Cerebellar nuclear complex (tissue), 1 donor: ENCODE data around the gene GSTT4.
"Not testable (repeated sequence)": the region's sequence is repeated elsewhere in the genome, so short reads cannot be mapped to it uniquely, and the experiment has no call there.

Experiments
- DNase-seq, 2 experiments: peaks; one replicate each; lab custom pipeline; 2025; lab: John Stamatoyannopoulos, UW

Gene GSTT4

DNA sequence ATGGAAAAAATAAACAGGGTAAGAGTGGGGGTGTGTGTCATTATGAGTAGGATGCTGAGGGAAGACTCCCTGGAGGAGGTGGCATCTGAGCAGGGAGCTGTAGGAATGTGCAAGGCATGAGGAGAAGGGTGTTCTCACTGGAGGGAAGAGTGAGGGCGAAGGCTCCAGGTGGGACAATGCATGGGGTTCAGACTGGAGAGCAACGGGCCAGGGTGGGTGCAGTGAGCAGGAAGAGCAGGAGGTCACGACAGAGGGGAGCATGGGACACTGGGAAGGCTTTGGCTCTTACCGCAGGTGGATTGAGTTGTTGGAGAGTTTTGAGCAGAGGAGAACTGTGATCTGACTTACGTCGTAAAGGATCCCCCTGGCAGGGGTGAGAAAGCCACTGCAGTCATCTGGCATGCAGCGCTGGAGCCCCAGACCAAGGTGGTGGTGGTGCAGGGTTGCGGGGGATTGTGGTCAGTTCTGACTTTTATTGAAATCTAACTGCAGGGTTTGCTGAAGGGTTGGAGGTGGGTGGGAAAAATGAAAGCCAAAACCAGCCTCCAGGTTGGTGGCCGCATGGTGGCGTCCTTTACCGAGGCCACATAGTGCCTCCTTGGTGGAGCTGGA, 52.4 kb downstream of the GSTT4 start:
- DNase-seq: not testable (repeated sequence)

DNA sequence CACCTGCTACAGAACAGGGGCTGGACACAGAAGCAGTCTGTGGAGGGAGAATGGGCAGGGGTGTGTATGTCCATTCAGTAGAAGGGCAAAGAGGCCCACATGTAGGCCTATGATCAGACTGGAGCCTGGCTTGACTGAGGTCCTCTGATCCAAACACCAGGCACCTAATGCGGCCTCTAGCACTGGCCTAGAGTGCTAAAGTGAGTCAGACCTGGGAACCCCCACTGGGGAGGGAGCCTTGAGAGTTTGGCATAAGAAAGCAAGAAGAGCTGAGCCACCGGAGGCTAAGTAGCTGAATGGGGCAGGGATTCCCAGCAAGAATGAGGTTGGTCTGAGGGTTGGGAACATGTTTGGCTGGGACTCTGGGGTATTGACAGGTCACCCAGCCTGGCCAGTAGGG, 53.9 kb downstream of the GSTT4 start:
- DNase-seq: not testable (repeated sequence)

DNA sequence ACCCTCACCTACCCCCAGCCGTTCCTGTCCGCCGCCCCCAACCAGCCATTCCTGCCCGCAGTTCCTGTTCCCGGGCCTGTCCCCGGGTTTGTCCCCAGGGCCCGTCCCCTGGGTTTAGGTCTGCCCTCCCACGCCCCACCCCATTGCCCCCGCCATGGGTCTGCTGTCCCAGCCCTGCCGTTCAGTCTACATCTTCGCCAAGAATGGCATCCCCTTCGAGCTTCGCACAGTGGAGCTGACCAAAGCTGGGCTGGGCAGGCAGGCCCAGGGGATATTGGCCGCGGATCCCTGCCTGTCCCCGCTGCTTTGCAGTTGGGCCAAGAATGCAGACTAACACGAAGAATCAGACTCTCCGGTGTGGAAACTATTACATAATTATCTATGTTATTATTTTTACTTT, 55.5 kb downstream of the GSTT4 start:
- DNase-seq: not testable (repeated sequence)
